ENCODE results near the gene KIDINS220.

The KIDINS220 gene

DNA sequence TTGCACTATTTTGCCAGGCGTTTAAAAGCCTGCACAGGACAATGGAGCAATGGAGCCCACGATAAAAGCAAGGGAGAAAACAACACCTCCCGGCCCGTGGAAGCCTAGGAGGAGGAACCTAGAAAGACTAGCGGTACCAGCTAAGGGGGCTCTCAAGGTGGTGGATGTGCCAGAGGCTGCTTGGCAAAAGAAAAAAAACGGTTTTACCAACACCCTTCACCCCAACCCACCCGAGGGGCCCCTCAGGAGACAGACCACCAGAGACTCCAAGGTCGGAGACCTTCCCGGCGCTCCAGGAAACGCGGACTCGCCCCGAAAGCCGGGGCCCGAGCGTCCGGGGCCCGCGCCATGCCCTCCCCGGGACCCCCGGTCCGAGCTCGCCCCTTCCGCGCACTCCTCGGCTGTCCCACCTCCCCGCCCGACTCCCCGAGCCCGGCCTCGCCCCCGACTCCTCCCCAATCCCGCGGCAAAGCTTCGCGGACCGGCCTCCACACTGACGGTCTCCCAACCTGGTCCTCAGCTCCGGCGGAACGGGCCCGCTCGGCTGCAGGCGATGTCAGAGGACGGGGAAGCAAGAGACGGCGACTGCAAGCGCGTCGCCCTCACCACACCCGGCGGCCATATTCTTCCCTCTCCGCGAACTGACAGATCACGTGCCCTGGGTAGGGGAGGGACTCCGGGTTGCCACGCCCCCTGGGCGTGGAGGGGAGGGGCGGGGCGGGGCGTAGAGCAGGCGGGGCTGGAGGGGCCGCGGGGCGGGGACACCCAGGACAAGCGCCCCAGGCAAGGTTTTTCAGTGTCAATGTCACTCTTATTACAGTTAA lies at the start of gene KIDINS220:
KIDINS220 (minus strand) TSS at position 643 of the 824 bp plus-strand sequence. CDS start 10,520 bp downstream, outside the sequence.
- H3K4me3 ChIP-seq (ENCODE audit: low read depth, low read length) = peak within 1 kb of the TSS; percentile 99
- peak; percentile 85 for DNase-seq (ENCODE audit: low read depth)
- TF ChIP-seq, protein P1, sequence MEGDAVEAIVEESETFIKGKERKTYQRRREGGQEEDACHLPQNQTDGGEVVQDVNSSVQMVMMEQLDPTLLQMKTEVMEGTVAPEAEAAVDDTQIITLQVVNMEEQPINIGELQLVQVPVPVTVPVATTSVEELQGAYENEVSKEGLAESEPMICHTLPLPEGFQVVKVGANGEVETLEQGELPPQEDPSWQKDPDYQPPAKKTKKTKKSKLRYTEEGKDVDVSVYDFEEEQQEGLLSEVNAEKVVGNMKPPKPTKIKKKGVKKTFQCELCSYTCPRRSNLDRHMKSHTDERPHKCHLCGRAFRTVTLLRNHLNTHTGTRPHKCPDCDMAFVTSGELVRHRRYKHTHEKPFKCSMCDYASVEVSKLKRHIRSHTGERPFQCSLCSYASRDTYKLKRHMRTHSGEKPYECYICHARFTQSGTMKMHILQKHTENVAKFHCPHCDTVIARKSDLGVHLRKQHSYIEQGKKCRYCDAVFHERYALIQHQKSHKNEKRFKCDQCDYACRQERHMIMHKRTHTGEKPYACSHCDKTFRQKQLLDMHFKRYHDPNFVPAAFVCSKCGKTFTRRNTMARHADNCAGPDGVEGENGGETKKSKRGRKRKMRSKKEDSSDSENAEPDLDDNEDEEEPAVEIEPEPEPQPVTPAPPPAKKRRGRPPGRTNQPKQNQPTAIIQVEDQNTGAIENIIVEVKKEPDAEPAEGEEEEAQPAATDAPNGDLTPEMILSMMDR (conservative IDR thresholded peaks at IDR 0.05; ENCODE audit: low read depth, low read length) = no peak

DNA sequence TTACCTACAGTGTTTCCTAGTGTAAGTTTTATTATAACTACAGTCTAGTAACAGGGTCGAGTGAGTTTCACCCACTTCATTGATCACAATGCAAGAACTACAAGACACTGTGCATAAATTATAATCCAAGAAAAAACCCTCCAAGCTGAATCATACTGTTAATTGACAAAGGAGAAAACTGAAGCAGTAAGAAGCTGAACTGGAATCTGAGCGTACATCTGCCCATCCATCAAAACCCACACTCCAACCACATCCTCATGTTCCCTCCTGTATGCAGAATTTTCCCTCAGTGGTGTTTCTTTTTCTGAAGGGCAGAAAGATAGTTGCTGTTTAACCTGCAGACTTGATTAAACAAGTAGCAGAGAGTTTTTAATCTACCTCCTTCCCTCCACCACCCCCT lies 49.5 kb upstream of the KIDINS220 start:
- TF ChIP-seq, protein P1 (conservative IDR thresholded peaks at IDR 0.05; ENCODE audit: low read depth, low read length) = no peak
- DNase-seq (ENCODE audit: low read depth) = no peak
- no peak overlapping the region for H3K4me3 ChIP-seq (ENCODE audit: low read depth, low read length)

DNA sequence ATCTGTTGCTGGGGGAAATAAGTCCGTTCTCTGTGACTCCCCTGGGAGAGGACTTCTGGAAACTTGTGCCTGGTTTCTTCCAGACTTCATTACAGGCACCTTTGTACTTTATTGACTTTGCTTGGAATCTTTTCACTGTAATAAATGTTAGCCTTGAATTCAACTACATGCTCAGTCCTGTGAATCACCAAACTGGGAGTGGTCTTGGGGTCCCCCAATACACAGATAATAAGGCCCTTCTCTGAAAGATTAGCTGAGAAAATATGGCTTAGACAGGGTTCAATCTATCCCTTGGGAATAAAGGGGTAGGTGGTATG lies 48.7 kb upstream of the KIDINS220 start:
- H3K4me3 ChIP-seq (ENCODE audit: low read depth, low read length) = no peak overlapping the region
- no peak for DNase-seq (ENCODE audit: low read depth)
- TF ChIP-seq, protein P1 (conservative IDR thresholded peaks at IDR 0.05; ENCODE audit: low read depth, low read length) = no peak

DNA sequence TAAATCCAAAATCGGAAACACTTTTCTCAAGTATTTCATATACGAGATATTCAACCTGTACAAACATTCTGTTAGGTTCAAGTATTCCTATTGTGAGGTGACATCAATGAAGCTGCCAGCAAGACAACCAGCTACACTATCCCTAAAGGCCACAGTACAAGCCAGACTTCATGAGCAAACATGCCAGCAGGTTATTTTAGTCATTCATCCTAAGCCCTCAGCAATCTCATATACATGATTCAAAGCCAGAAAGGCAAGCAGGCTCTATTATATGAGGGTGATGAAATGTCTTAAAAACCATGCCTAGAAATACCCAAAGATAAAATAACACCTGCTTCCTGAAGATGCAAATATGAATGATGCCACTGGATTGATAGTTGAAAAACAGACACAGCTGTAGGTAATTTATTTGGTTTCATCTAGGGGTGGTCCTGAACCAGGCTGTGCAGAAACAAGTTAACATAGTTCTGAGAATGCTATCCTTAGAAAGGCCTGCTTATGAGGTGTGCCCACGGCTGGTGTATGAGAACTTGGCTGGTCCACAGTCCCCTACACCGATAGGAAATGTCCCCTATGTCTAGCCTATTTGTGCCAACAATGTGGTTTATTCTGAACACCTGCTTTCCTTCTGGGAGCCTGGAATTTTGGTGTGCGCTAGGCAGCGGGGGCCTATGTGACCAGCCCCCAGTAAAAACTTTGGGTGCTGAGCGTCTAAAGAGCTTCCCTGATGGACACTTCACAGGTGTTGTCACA lies 48.2 kb upstream of the KIDINS220 start:
- DNase-seq (ENCODE audit: low read depth) = no peak
- no peak overlapping the region for H3K4me3 ChIP-seq (ENCODE audit: low read depth, low read length)
- TF ChIP-seq, protein P1 (conservative IDR thresholded peaks at IDR 0.05; ENCODE audit: low read depth, low read length) = no peak

DNA sequence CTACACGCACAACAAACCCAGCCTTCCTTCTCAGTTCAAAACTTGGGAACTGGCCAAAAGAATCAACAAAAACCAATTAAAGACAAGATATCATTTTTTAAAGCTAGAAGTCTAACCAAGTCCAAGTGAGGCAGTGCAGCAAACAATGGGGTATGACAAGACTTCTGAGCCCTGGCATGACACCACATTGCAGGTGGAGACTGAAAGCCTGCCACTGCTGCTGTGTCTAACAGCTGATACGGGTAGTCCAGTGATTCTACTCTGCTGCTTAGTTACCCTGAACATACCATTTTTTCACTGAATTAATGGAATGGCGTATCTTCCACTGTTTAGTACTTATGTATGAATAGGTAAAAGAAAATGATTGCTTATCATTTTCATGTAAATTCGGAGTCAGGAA lies 47.4 kb upstream of the KIDINS220 start:
- DNase-seq (ENCODE audit: low read depth) = no peak
- TF ChIP-seq, protein P1 (conservative IDR thresholded peaks at IDR 0.05; ENCODE audit: low read depth, low read length) = no peak
- H3K4me3 ChIP-seq (ENCODE audit: low read depth, low read length) = no peak overlapping the region

DNA sequence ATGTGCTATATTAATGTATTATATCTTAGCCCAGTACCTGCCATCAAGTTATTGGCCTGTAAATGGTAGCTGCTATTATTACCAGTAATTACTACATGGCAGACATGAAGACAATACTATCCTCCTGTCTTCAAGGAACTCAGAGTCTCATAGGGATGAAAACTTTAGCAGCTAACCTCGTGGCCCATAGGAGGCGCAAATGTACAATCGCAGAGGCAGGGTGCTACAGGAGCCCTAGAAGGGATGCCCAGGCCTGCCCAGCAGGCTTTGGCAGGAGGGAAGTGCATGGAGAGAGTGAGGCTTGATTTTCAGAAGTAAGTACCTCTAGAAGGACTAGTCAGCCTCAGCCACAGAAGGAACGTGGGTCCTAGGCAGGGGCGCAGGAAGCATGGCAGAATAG lies 44.7 kb upstream of the KIDINS220 start:
- TF ChIP-seq, protein P1 (conservative IDR thresholded peaks at IDR 0.05; ENCODE audit: low read depth, low read length) = peak; percentile 77
- no peak overlapping the region for H3K4me3 ChIP-seq (ENCODE audit: low read depth, low read length)
- peak; percentile 68 for DNase-seq (ENCODE audit: low read depth)
